H54 (cell line): ENCODE measurements around the gene TCP11.
"Not testable (repeated sequence)": the region's sequence is repeated elsewhere in the genome, so short reads cannot be mapped to it uniquely, and the experiment has no call there.

Experiments used
- DNase-seq: peaks from one replicate; pipeline ENCODE4 v3.0.0; 2011; ENCODE audit warnings: low spot score, mixed read lengths; ENCODE audit not compliant: insufficient read length
- FAIRE-seq: peaks from 3 replicates; lab custom pipeline; 2011; peaks lifted over from hg19 to GRCh38; lab: Jason Lieb, UNC
- POLR2A ChIP-seq: IDR thresholded peaks from 2 replicates; pipeline ENCODE4 v1.6.1; 2011; ENCODE audit warnings: low read depth, mild to moderate bottlenecking, low read length

The TCP11 gene

DNA sequence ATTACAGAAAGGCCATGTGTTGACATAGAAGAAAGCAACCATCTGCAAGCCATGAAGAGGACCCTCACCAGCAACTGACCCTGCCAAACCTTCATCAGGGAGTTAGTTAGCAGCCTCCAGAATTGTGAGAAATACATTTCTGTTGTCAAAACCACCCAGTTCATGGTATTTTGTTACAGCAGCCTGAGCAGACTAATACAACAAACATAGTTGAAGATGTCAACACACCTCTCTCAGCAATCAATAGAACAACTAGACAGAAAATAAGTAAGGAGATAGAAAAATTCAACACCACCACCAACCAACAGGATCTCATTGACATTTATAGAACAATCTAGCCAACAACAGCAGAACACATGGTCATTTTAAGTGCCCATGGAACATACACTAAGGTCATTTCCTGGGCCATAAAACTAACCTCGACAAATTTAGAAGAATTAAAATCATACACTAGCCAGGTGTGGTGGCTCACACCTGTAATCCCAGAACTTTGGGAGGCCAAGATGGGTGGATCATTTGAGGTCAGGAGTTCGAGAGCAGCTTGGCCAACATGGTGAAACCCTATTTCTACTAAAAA is 32.7 kb downstream of the TCP11 start:
- DNase-seq (no peak), FAIRE-seq (no peak)
- TF ChIP-seq POLR2A: no peak

GRCh38 chr6:35107761-35108160 is 33.4 kb downstream of the TCP11 start:
- not testable (repeated sequence) for DNase-seq, FAIRE-seq

DNA sequence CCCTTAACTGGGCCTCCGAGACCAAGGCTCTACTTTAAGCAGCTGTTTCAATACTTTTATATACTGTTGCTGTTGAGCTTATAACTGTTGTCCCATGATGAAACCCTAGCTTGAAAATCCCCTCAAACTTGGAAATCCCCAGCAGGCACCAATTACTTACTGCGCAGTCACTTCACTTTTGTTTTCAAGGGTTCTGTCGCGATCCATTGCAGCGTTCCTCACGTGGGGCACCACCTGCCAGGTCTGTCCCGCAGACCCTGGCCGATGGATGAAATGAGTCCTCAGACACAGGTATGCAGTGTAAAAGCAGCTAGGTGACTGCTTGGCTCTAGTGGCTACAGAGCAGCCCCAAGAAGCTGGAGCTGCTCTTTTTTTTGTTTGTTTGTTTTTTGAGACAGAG is 33.9 kb downstream of the TCP11 start:
- not testable (repeated sequence) for DNase-seq, FAIRE-seq

DNA sequence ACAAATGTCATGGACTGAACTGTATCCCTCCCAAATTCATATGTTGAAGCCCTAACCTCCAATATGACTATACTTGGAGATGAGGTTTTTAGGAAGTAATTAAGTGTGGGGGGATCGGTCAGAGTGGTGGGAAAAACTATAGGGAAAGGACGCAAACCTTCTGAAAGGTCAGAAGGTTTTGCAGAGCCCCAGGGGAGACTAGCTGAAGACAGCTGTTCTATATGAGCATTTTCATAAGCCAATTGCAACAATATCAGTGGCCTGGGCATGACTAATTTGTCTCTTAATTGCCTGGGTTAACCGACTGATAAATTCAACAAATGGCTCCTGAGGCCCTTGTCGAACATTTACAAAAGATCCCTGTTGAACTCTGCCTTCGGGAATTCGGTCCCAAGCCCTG is 35.1 kb downstream of the TCP11 start:
- FAIRE-seq, DNase-seq: not testable (repeated sequence)

DNA sequence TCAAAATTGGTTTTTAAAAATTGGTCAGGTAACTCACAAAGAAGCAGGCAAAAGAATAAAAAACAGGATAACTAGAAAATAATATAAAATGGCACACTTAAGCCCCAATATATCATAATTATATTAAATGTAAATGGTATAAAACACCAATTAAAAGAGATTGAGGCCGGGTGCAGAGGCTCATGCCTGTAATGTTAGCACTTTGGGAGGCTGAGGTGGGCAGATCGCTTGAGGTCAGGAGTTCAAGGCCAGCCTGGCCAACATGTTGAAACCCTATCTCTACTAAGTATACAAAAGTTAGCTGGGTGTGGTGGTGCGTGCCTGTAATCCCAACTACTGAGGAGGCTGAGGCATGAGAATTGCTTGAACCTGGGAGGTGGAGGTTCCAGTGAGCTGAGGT is 36.1 kb downstream of the TCP11 start:
- TF ChIP-seq POLR2A: no peak
- FAIRE-seq: no peak
- DNase-seq: no peak

DNA sequence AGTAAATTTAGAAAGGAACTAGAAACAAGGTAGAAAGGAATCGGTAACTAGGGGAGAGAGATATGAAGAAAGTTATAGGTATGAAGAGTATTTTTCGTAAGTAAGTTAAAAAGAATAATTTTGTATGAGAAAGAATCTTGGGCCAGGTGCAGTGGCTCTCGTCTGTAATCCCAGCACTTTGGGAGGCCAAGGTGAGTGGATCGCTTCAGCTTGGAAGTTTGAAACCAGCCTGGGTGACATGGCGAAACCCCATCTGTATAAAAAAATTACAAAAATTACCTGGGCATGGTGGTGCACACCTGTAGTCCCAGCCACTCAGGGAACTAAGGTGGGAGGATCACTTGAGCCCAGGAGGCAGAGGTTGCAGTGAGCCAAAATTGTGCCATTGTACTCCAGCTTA is 42.0 kb downstream of the TCP11 start:
- TF ChIP-seq POLR2A: no peak
- DNase-seq (no peak), FAIRE-seq (no peak)

DNA sequence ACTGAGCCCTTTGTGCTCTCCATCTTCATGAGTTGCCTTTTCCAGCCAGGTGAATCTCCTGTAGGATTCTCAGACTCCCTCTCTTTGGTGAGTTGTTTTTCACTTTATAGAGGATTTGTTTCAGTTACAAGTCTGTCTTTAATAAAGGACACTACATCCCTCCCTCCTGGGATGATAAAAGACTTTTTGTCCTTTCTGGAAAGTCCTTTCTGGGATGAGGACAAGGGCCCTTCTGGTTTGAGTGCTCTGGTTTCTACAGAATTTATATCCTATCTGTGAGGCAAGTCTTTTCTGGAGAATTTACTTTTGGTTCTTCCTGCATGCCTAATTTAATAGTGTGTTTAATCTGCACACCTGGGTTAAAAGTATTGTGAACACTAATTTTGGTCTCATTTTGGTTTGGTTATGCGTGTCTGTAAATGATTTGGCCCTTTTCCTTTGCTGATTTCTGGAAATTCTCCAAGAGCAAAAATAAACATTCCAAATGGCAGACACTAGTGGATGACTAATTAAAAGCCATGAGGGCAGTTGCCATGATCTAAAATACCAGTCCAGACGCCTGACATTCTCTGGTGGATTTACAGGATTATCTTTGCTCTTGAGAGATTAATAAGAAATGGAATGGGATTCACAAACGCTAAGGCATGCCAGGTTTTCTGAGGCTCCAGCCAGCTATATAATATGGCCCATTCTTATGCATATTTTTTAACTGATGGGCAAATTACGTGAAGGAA is 44.8 kb downstream of the TCP11 start:
- FAIRE-seq: peak; percentile 53
- no peak for TF ChIP-seq POLR2A
- DNase-seq: no peak

GRCh38 chr6:35094183-35094582 is 47.0 kb downstream of the TCP11 start:
- DNase-seq (no peak), FAIRE-seq (no peak)
- no peak for TF ChIP-seq POLR2A

- DNase-seq: no peak
- TF ChIP-seq POLR2A: no peak
Observed at GRCh38 chr6:35093783-35094182, 47.4 kb downstream of the TCP11 start.

DNA sequence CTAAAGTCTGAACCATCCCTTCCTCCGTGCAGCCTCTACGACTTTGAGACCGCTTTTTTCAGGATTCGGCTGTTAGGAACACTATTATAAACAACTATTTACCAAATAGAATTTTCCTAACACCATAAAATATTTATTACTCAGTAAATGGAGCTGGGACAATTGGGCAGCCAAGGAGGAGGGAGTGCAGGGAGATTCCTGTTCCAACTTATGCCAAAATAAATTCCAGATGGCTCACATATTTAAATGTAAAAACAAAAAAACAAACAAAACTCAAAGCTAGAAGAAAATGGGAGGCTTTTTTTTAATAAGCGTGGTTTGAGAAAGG is 48.1 kb downstream of the TCP11 start:
- no peak for TF ChIP-seq POLR2A
- no peak for FAIRE-seq
- no peak for DNase-seq

More at GRCh38 chr6:35093783-35094182, 47.4 kb downstream of the TCP11 start:
- no peak for FAIRE-seq

DNA sequence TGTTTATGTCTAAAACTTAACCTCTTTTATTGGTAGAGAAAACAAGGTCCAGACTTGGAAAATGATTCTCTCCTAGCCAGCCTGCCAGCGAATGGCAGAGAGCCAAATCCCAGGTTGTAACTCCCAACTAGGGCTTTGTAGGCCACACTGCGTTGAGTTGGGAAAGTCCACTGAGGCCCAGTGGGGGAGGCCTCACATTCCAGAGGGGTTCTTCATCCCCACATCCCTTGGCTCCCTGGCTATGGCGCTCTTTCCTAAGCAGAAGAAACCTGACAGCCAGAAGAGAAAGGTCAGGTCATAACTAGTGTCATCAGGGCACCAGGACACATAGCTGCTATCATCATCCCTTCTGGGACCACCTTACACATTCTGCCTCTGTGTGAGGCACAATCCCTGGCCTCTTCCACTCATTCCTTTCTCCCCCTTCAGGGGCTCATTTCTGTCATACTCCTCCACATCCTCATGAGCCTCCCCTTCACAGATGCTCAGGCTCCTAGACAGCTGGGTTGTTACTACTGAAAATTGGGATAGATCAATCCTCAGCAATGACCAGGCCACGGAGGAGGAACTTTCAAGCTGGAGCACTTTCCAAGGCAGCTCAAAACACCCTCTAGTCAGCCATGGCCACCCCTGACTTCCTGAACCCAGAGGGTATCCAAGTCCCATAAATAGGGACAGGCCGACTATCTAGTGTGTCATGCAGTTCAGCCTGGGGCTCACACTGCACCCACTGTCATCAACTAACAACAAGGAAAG is 48.6 kb downstream of the TCP11 start:
- TF ChIP-seq POLR2A: no peak
- FAIRE-seq (no peak), DNase-seq (no peak)

- TF ChIP-seq POLR2A: no peak
- no peak for FAIRE-seq
- DNase-seq: no peak
Observed at GRCh38 chr6:35091346-35092083, 49.6 kb downstream of the TCP11 start.

- FAIRE-seq: no peak
Observed at GRCh38 chr6:35090734-35091133, 50.4 kb downstream of the TCP11 start.

GRCh38 chr6:35089935-35090505 is 51.1 kb downstream of the TCP11 start:
- peak; percentile 34 for DNase-seq
- no peak for FAIRE-seq
- no peak for TF ChIP-seq POLR2A

More at GRCh38 chr6:35090734-35091133, 50.4 kb downstream of the TCP11 start:
- TF ChIP-seq POLR2A: no peak
- no peak for DNase-seq
